A673 (cell line): ENCODE results near the gene CERS6.

Experiments used
- CTCF ChIP-seq: fragments of 300-800, 200-600 bp; sonication (generic); conservative IDR thresholded peaks from 2 replicates; pipeline ENCODE4 v1.5.1; 2017; ENCODE audit warnings: low read depth, mild to moderate bottlenecking, antibody characterized with exemption, low read length, moderate library complexity, mixed read lengths
- EZH2 ChIP-seq: fragments of 200-600 bp; sonication (generic); IDR thresholded peaks from 2 replicates; pipeline ENCODE4 v1.6.1; 2017; ENCODE audit warnings: borderline replicate concordance, low read depth, mild to moderate bottlenecking, mixed read lengths, antibody characterized with exemption, low read length; ENCODE audit not compliant: poor library complexity, severe bottlenecking

GRCh38 chr2:168712053-168712452 is 256.0 kb downstream of the CERS6 start:
- peak; percentile 28; the same call in 1 of the 2 replicates for TF ChIP-seq CTCF
- TF ChIP-seq EZH2, result no peak
